HG03159 (cell line): ENCODE data around the gene SLC35E3.
"Not testable (repeated sequence)": the region's sequence is repeated elsewhere in the genome, so short reads cannot be mapped to it uniquely, and the experiment has no call there.

Source experiments
- ATAC-seq: cut with Tn5 transposase; IDR thresholded peaks from one replicate; pipeline ENCODE4 v1.9.1; 2021; ENCODE audit warnings: mild to moderate bottlenecking, moderate library complexity; ENCODE audit not compliant: unreplicated experiment

Gene SLC35E3

DNA sequence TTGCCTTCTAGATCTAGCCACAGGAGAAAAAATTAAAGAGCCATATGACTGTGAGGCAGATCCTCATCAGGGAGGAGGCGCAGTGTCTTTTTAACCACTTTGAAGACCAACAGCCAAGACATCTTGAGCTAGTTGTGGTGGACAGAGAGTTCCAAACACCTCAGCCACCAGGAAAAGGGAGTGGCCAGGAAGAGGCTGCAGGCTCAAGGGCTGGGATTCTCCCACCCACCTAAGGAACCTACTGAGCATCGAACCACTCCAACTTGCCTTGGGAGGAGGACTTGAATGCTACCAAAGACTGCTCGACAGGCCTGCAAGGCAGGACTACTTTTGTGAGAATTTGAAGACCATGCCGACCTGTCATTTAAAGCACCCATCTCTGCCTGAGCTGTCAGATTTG lies 47.5 kb downstream of the SLC35E3 start:
- no peak for ATAC-seq

GRCh38 chr12:68793975-68794652 lies 48.1 kb downstream of the SLC35E3 start:
- no peak for ATAC-seq

- ATAC-seq = no peak
These were observed 48.8 kb downstream of the SLC35E3 start for GRCh38 chr12:68794653-68795251.

DNA sequence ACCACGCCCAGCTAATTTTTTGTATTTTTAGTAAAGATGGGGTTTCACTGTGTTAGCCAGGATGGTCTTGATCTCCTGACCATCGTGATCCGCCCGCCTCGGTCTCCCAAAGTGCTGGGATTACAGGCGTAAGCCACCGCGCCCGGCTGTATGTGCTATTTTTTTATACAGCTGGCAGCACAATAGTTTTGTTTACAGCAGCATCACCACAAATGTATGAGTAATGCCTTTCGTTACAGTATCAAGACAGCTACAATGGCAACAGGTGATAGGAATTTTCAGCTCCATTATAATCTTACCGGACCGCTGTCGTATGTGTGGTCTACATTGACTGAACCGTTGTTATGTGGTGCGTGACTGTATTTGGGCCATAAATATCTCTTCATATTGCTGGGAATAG lies 50.4 kb downstream of the SLC35E3 start:
- ATAC-seq = no peak

- ATAC-seq = no peak
These were observed 52.9 kb downstream of the SLC35E3 start for GRCh38 chr12:68798882-68799234.

DNA sequence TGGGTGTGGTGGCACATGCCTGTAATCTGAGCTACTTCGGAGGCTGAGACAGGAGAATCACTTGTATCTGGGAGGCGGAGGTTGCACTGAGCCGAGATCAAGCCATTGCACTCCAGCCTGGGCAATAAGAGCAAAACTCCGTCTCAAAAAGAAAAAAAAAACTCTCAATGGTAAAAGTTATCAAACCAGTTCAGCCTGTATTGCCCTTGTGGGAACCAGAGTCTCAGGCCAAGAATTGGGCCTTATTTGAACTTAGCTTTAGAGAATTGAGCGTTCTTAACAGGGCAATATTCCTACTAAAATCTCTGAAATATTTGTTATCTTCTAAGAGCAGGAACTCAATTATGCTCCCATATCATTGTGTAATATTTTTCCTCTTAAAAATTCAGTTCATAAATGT lies 54.3 kb downstream of the SLC35E3 start:
- ATAC-seq = no peak

GRCh38 chr12:68801124-68801523 lies 55.1 kb downstream of the SLC35E3 start:
- not testable (repeated sequence) for ATAC-seq

DNA sequence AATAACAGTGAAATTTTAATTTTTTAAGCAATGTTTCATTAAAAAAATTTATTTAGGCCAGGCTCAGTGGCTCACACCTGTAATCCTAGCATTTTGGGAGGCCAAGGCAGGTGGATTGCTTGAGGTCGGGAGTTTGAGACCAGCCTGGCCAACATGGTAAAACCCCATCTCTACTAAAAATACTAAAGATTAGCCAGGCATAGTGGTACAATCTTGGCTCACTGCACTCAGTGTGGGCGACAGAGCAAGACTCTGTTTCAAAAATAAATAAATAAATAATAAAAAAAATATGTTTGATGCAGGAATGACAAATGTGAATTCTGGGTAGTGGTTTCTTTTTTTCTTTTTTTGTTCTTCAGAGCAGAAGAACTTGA lies 56.4 kb downstream of the SLC35E3 start:
- ATAC-seq = peak; percentile 24

DNA sequence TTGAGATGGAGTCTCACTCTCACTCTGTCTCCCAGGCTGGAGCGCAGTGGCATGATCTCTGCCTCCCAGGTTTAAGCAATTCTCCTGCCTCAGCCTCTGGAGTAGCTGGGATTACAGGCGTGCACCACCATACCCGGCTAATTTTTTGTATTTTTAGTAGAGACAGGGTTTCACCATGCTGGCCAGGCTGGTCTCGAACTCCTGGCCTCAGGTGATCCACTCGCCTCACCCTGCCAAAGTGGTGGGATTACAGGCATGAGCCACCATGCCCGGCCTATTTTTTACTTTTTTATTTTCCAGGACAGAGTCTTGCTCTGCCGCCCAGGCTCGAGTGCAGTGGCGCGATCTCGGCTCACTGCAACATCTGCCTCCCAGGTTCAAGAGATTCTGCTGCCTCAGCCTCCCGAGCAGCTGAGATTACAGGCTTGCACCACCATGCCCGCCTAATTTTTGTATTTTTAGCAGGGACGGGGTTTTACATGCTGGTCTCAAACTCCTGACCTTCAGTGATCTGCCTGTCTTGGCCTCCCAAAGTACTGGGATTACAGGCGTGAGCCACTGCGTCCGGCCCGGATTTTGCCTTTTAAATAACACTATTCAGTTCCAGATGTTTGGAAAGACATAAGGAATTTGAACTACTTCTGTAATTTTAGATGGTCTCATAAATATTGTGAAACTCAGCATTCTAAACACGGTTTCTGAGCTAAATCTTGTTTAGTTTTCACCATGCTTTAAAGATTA lies 57.1 kb downstream of the SLC35E3 start:
- not testable (repeated sequence) for ATAC-seq

- no peak for ATAC-seq
These were observed 58.1 kb downstream of the SLC35E3 start for GRCh38 chr12:68803948-68804656.

GRCh38 chr12:68804657-68805591 lies 58.9 kb downstream of the SLC35E3 start:
- no peak for ATAC-seq

DNA sequence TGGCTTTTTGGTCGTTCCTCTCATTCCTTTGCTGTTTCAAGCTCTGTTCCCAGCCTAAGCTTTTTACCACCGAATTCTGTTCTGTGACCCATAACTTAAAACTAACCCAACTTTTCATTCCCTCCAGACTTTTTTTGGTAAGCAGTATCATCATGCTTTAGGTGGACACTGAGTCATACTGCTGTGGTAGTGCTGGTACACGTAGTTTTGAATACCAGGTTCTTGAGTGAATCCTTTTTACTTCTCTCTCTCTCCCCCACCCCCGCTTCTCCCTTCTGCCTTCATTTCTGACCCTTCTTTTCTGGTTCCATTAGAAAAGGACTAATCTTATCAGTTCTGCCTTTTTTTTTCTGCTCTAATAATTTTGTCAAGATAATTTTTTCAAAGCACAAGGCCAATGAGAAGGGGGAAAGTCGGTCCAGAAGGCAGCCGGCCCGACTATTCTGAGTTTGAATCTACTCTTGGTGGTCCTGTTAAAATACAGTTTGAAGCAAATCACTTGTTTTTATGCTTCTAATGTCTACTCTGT lies 59.7 kb downstream of the SLC35E3 start:
- no peak for ATAC-seq

- ATAC-seq = no peak
These were observed 60.7 kb downstream of the SLC35E3 start for GRCh38 chr12:68806488-68807237.

- ATAC-seq = not testable (repeated sequence)
These were observed 61.2 kb downstream of the SLC35E3 start for GRCh38 chr12:68807274-68807575.

DNA sequence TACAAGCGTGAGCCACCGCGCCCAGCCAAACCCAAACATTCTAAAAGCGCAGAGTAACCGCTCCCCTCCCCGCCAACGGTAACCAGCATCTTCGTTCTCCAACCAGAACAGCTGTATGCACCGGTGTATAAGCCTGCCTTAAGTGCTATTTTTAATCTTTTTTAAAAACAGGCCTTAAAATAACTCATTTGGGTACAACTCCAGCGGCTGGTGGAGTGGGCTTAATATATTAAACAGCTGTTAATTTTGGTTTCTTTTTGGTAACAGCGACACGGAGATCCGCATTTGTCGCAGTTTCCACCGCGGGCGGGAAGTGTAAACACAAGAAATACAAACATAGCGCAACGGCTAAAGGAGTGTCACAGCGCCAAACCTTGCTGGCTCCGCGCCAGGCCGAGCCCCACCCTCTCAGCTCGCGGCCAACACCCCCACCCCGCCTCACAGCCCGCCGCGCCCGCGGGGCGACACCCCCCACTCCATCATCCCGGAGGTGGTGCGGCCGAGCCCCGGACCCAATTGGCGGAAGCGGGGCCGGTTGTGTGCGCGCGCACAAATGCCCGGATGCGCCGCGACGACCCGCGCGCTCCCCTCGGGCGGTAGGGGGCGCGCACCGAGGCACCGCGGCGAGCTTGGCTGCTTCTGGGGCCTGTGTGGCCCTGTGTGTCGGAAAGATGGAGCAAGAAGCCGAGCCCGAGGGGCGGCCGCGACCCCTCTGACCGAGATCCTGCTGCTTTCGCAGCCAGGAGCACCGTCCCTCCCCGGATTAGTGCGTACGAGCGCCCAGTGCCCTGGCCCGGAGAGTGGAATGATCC lies 61.8 kb downstream of the SLC35E3 start, which contains the start of gene MDM2:
TSS of gene MDM2 (plus strand) at position 602 of the 812 bp plus-strand sequence. CDS start 301 bp downstream, outside the sequence.
- ATAC-seq = peak; percentile 75

GRCh38 chr12:68808388-68809189 lies 62.6 kb downstream of the SLC35E3 start:
- peak; percentile 48 for ATAC-seq

- no peak for ATAC-seq
These were observed 63.4 kb downstream of the SLC35E3 start for GRCh38 chr12:68809190-68810026.
